Cardiac septum (tissue), 1 donor: ENCODE results near the gene ADGRL3. TPM values are rescaled to one million over a fixed set of nuclear protein-coding genes. Genes with fewer than 3 reads are reported as not detected.

ENCODE experiments used
- DNase-seq: peaks from one replicate; pipeline ENCODE4 v3.0.0-alpha.2; 2020; ENCODE audit warnings: low spot score
- intact Hi-C: fragments of 100-400 bp; cut with DNase I; formaldehyde crosslinking; loops from one replicate; pipeline ENCODE4 v1.14.0; 2022
- total RNA-seq: library from RNA; stranded (reverse); fragmentation: NEBNext Ultra II Directional; extraction: Animal tissue kit (Norgen Biotek cat#: 25700); gene quantifications from one replicate; pipeline ENCODE4 v1.2.1, GENCODE V29; 2021
- donor health status: DM: no; HTN: no; CAD: no.

Gene ADGRL3
- total RNA-seq, 1 donor from 2014 or later = 15.3 TPM

GRCh38 chr4:61890321-61890720 is 690.2 kb downstream of the ADGRL3 start:
- intact Hi-C loops = no loop called here

GRCh38 chr4:61891953-61892352 is 691.8 kb downstream of the ADGRL3 start:
- intact Hi-C loops = no loop called here
- DNase-seq = no peak

More at GRCh38 chr4:61890321-61890720, 690.2 kb downstream of the ADGRL3 start:
- no peak for DNase-seq

- no peak for DNase-seq
- intact Hi-C loops = no loop called here
Measured at GRCh38 chr4:61896634-61897033, 696.5 kb downstream of the ADGRL3 start.

- intact Hi-C loops = no loop called here
- no peak for DNase-seq
Measured at GRCh38 chr4:61909031-61909430, 708.9 kb downstream of the ADGRL3 start.

- DNase-seq = no peak
- intact Hi-C loops = no loop called here
Measured at GRCh38 chr4:61911313-61911756, 711.2 kb downstream of the ADGRL3 start.

GRCh38 chr4:61913619-61914018 is 713.5 kb downstream of the ADGRL3 start:
- no peak for DNase-seq
- intact Hi-C loops = no loop called here

- intact Hi-C loops = no loop called here
- no peak for DNase-seq
Measured at GRCh38 chr4:61915501-61915900, 715.4 kb downstream of the ADGRL3 start.

GRCh38 chr4:61918507-61918906 is 718.4 kb downstream of the ADGRL3 start:
- intact Hi-C loops = no loop called here
- DNase-seq = no peak

- intact Hi-C loops = no loop called here
- DNase-seq = no peak
Measured at GRCh38 chr4:61918987-61919386, 718.9 kb downstream of the ADGRL3 start.

GRCh38 chr4:61919561-61919960 is 719.4 kb downstream of the ADGRL3 start:
- intact Hi-C loops = no loop called here
- DNase-seq = no peak

GRCh38 chr4:61921920-61922319 is 721.8 kb downstream of the ADGRL3 start:
- intact Hi-C loops = no loop called here
- DNase-seq = no peak

GRCh38 chr4:61922766-61923165 is 722.6 kb downstream of the ADGRL3 start:
- no peak for DNase-seq
- intact Hi-C loops = no loop called here

- intact Hi-C loops = no loop called here
- no peak for DNase-seq
Measured at GRCh38 chr4:61923179-61923578, 723.1 kb downstream of the ADGRL3 start.

- no peak for DNase-seq
- intact Hi-C loops = no loop called here
Measured at GRCh38 chr4:61924131-61924530, 724.0 kb downstream of the ADGRL3 start.

GRCh38 chr4:61933527-61933926 is 733.4 kb downstream of the ADGRL3 start:
- intact Hi-C loops = no loop called here
- no peak for DNase-seq

GRCh38 chr4:61934198-61934597 is 734.1 kb downstream of the ADGRL3 start:
- intact Hi-C loops = no loop called here
- DNase-seq = no peak

GRCh38 chr4:61938250-61938846 is 738.2 kb downstream of the ADGRL3 start:
- DNase-seq = no peak

GRCh38 chr4:61950625-61951024 is 750.5 kb downstream of the ADGRL3 start:
- DNase-seq = no peak
- intact Hi-C loops = no loop called here

More at GRCh38 chr4:61938250-61938846, 738.2 kb downstream of the ADGRL3 start:
- intact Hi-C loops = no loop called here

GRCh38 chr4:61953386-61953785 is 753.3 kb downstream of the ADGRL3 start:
- intact Hi-C loops = no loop called here
- no peak for DNase-seq

GRCh38 chr4:61958591-61958990 is 758.5 kb downstream of the ADGRL3 start:
- DNase-seq = no peak
- intact Hi-C loops = no loop called here

GRCh38 chr4:61959087-61959486 is 759.0 kb downstream of the ADGRL3 start:
- no peak for DNase-seq
- intact Hi-C loops = no loop called here
